HepG2 (cell line): ENCODE measurements around the gene IL3. TPM values are rescaled to one million over a fixed set of nuclear protein-coding genes. Genes with fewer than 3 reads are reported as not detected.

Experiments used
- ATAC-seq: fragments of 200-7000 bp; cut with Tn5 transposase; 3 replicates; pipeline ENCODE4 v1.9.1; 2020; ENCODE audit warnings: mild to moderate bottlenecking, moderate library complexity
- BruUV-seq: library from RNA; stranded (reverse); fragments of 400-500 nt; replicated peaks from 2 replicates; lab custom pipeline; 2021; lab: Mats Ljungman, UMichigan
- CTCF ChIA-PET: fragments of 300-600 bp; formaldehyde crosslinking; extraction: SDS; loops from one replicate; lab custom pipeline; 2021; ENCODE audit warnings: low total read pairs, inconsistent platforms, low intra/inter-chr PET ratio; lab: Yijun Ruan, JAX
- POLR2A ChIA-PET: fragments of 350-600 bp; sonication (Branson Sonifier 250); formaldehyde crosslinking; loops from one replicate; lab custom pipeline; 2020; ENCODE audit warnings: antibody characterized with exemption, inconsistent platforms; lab: Yijun Ruan, JAX
- DNase-seq: peaks from one replicate; pipeline ENCODE4 v3.0.0-alpha.2; 2015; ENCODE audit warnings: low spot score
- FAIRE-seq: peaks from 3 replicates; lab custom pipeline; 2011; peaks lifted over from hg19 to GRCh38; lab: Jason Lieb, UNC
- H2AFZ ChIP-seq: one replicate; pipeline ENCODE4 v1.6.1; 2011; ENCODE audit warnings: low read length, inconsistent platforms
- H3K27ac ChIP-seq: fragments of 300-600 bp; 3 replicates; pipeline ENCODE4 v1.8.0; 2011; ENCODE audit warnings: mixed run types, mild to moderate bottlenecking, mixed read lengths, low read length, inconsistent platforms; ENCODE audit not compliant: insufficient read depth; ENCODE audit errors: extremely low read length
- H3K27me3 ChIP-seq, 2 experiments: fragments of 200-600 bp in 1 of 2; 2 replicates in 1 of 2; 3 replicates in 1 of 2; pipeline versions ENCODE4 v1.6.0 to v1.8.0; 2011; ENCODE audit warnings: low read length in 2 of 2, mild to moderate bottlenecking in 2 of 2, moderate library complexity in 2 of 2, inconsistent platforms in 1 of 2; ENCODE audit not compliant: insufficient read depth in 2 of 2, control insufficient read depth in 1 of 2
- H3K36me3 ChIP-seq, 2 experiments: fragments of 200-600 bp in 1 of 2; replicated peaks in 1 of 2; 2 replicates in 1 of 2; 3 replicates in 1 of 2; pipeline versions ENCODE4 v1.5.1 to v1.8.0; 2011; ENCODE audit warnings: low read length in 2 of 2, inconsistent platforms in 1 of 2; ENCODE audit not compliant: insufficient read depth in 2 of 2, control insufficient read depth in 1 of 2
- H3K4me1 ChIP-seq: 2 replicates; pipeline ENCODE4 v1.5.1; 2012; ENCODE audit warnings: low read length, inconsistent platforms; ENCODE audit not compliant: insufficient read depth
- H3K4me2 ChIP-seq: 2 replicates; pipeline ENCODE4 v1.6.0; 2011; ENCODE audit warnings: low read depth, low read length, inconsistent platforms
- H3K4me3 ChIP-seq, 3 experiments: fragments of 200-600 bp in 1 of 3; sonication (generic), shearing (Covaris generic) in 1 of 3; replicated peaks in 1 of 3; 2 replicates each; pipeline ENCODE4 v1.5.1; 2011 to 2016; ENCODE audit warnings: low read length in 3 of 3, inconsistent platforms in 2 of 3, low read depth in 2 of 3, mild to moderate bottlenecking in 2 of 3, control low read depth in 1 of 3, mixed read lengths in 1 of 3; ENCODE audit not compliant: insufficient read depth in 1 of 3
- H3K79me2 ChIP-seq: one replicate; pipeline ENCODE4 v1.6.1; 2011; ENCODE audit warnings: low read length, inconsistent platforms; ENCODE audit not compliant: insufficient read depth
- H3K9ac ChIP-seq: 2 replicates; pipeline ENCODE4 v1.6.0; 2011; ENCODE audit warnings: mild to moderate bottlenecking, low read depth, low read length, inconsistent platforms; ENCODE audit not compliant: insufficient read depth
- H3K9me3 ChIP-seq: 2 replicates; pipeline ENCODE4 v1.5.1; 2012; ENCODE audit warnings: mild to moderate bottlenecking, low read length
- H4K20me1 ChIP-seq: 2 replicates; pipeline ENCODE4 v1.6.0; 2011; ENCODE audit warnings: inconsistent platforms, mild to moderate bottlenecking, low read length, moderate library complexity; ENCODE audit not compliant: insufficient read depth
- CAMTA2 ChIP-seq: sonication (generic); formaldehyde crosslinking; IDR thresholded peaks from 2 replicates; pipeline ENCODE4 v1.4.0; 2020; ENCODE audit warnings: mild to moderate bottlenecking, missing genetic modification reagents, borderline replicate concordance
- JUND ChIP-seq: sonication (generic); formaldehyde crosslinking; IDR thresholded peaks from 2 replicates; pipeline ENCODE4 v1.8.0; 2022; ENCODE audit warnings: mild to moderate bottlenecking, missing genetic modification reagents
- NR1H2 ChIP-seq: sonication (generic); formaldehyde crosslinking; IDR thresholded peaks from 2 replicates; pipeline ENCODE4 v1.8.1; 2022; ENCODE audit warnings: low read depth, missing genetic modification reagents, borderline replicate concordance
- REPIN1 ChIP-seq: sonication (generic); formaldehyde crosslinking; IDR thresholded peaks from 2 replicates; pipeline ENCODE4 v1.8.0; 2022; ENCODE audit warnings: missing genetic modification reagents, low read depth, mild to moderate bottlenecking, borderline replicate concordance
- TAF1 ChIP-seq: sonication (generic); formaldehyde crosslinking; IDR thresholded peaks from 2 replicates; pipeline ENCODE4 v1.4.0; 2020; ENCODE audit warnings: missing genetic modification reagents
- ZNF296 ChIP-seq: sonication (generic); formaldehyde crosslinking; conservative IDR thresholded peaks from 2 replicates; pipeline ENCODE4 v1.5.0; 2020; ENCODE audit warnings: mild to moderate bottlenecking, missing genetic modification reagents
- ZNF570 ChIP-seq: sonication (generic); formaldehyde crosslinking; IDR thresholded peaks from 2 replicates; pipeline ENCODE4 v1.4.0; 2020; ENCODE audit warnings: mild to moderate bottlenecking, missing genetic modification reagents, borderline replicate concordance
- ZNF737 ChIP-seq: sonication (generic); formaldehyde crosslinking; IDR thresholded peaks from 2 replicates; pipeline ENCODE4 v1.5.0; 2020; ENCODE audit warnings: missing genetic modification reagents, mild to moderate bottlenecking, borderline replicate concordance
- WGBS: methylation state at CpG from one replicate; pipeline ENCODE4 v1.1.6; 2017; ENCODE audit warnings: low lambda C conversion rate; 5-methylcytosine and 5-hydroxymethylcytosine counted together
- in situ Hi-C: cut with HindIII; loops from 2 replicates; pipeline ENCODE4 v1.10.0; 2017; ENCODE audit warnings: low pct_unique_long_range_greater_than_20kb; ENCODE audit not compliant: extremely low pct_ligation_motif_present
- intact Hi-C: fragments of 100-400 bp; cut with micrococcal nuclease; formaldehyde crosslinking; loops from one replicate; pipeline ENCODE4 v1.10.0; 2022; ENCODE audit not compliant: unreplicated experiment
- polyA plus RNA-seq, 8 experiments: library from polyadenylated mRNA; depleted of rRNA in 3 of 8; stranded (reverse) in 7 of 8; unstranded in 1 of 8; fragments of >200 nt; fragmentation: Illumina TruSeq in 4 of 8; extraction: Trizol in 4 of 8; gene quantifications; 2 replicates each; pipeline versions ENCODE4 v1.2.1 to v1.2.3, GENCODE V29; 2011 to 2016; ENCODE audit warnings: low read depth in 4 of 8, missing spikeins in 1 of 8, mixed read lengths in 1 of 8; ENCODE audit not compliant: insufficient read depth in 1 of 8
- total RNA-seq, 5 experiments: library from RNA; depleted of rRNA; stranded (reverse); fragments of >200 nt; fragmentation: Illumina TruSeq; extraction: Trizol; gene quantifications; 2 replicates each; pipeline ENCODE4 v1.2.3, GENCODE V29; 2016; ENCODE audit warnings: low read depth in 1 of 5
- TF ChIP-seq, protein P1 (sequence below): sonication (generic); formaldehyde crosslinking; IDR thresholded peaks from 2 replicates; pipeline ENCODE4 v1.5.0; 2020; ENCODE audit warnings: missing genetic modification reagents
- TF ChIP-seq, protein P2 (sequence below): sonication (generic); formaldehyde crosslinking; IDR thresholded peaks from 2 replicates; pipeline ENCODE4 v1.9.0; 2021; ENCODE audit warnings: mild to moderate bottlenecking, missing genetic modification reagents

Gene IL3
- total and polyA plus RNA-seq, 2 of the 13 experiments (the other 11 are each of a cell fraction or from before 2014, with no cell fraction given) = not detected

GRCh38 chr5:132049093-132049492 is 11.4 kb upstream of the IL3 start:
- H3K4me2 ChIP-seq = no peak overlapping the region
- H3K9me3 ChIP-seq = no peaks in the 10 kb centered on the region
- DNase-seq (no peak), ATAC-seq (no peak), FAIRE-seq (no peak)
- no peak overlapping the region for H3K4me3 ChIP-seq
- H3K27ac ChIP-seq = no peak overlapping the region
- no peaks in the 10 kb centered on the region for H3K79me2 ChIP-seq
- WGBS = 28% methylated on average over 4 of the region's 4 CpGs
- no peaks in the 10 kb centered on the region for H4K20me1 ChIP-seq
- intact Hi-C loops (no loop called here), in situ Hi-C loops (no loop called here)
- H3K9ac ChIP-seq = no peak overlapping the region
- BruUV-seq = no TSS peak
- peaks cover 0 to 25% of the 10 kb centered on the region in 2 experiments; a peak in 3 of 5 replicates for H3K27me3 ChIP-seq
- ChIA-PET POLR2A (no interaction called here), CTCF (no interaction called here)
- H2AFZ ChIP-seq = no peak overlapping the region
- no peaks in the 10 kb centered on the region for H3K4me1 ChIP-seq
- no peaks in the 10 kb centered on the region for H3K36me3 ChIP-seq
- no peak for TF ChIP-seq ZNF737
- TF ChIP-seq, protein P1, sequence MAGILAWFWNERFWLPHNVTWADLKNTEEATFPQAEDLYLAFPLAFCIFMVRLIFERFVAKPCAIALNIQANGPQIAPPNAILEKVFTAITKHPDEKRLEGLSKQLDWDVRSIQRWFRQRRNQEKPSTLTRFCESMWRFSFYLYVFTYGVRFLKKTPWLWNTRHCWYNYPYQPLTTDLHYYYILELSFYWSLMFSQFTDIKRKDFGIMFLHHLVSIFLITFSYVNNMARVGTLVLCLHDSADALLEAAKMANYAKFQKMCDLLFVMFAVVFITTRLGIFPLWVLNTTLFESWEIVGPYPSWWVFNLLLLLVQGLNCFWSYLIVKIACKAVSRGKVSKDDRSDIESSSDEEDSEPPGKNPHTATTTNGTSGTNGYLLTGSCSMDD (CRISPR knock-in tag) = no peak
- TF ChIP-seq REPIN1 (CRISPR knock-in tag) = no peak
- TF ChIP-seq ZNF296 = no peak
- TF ChIP-seq NR1H2 (CRISPR knock-in tag) = no peak
- no peak for TF ChIP-seq TAF1 (CRISPR knock-in tag)
- no peak for TF ChIP-seq JUND (CRISPR knock-in tag)
- TF ChIP-seq CAMTA2 (CRISPR knock-in tag) = no peak
- TF ChIP-seq, protein P2, sequence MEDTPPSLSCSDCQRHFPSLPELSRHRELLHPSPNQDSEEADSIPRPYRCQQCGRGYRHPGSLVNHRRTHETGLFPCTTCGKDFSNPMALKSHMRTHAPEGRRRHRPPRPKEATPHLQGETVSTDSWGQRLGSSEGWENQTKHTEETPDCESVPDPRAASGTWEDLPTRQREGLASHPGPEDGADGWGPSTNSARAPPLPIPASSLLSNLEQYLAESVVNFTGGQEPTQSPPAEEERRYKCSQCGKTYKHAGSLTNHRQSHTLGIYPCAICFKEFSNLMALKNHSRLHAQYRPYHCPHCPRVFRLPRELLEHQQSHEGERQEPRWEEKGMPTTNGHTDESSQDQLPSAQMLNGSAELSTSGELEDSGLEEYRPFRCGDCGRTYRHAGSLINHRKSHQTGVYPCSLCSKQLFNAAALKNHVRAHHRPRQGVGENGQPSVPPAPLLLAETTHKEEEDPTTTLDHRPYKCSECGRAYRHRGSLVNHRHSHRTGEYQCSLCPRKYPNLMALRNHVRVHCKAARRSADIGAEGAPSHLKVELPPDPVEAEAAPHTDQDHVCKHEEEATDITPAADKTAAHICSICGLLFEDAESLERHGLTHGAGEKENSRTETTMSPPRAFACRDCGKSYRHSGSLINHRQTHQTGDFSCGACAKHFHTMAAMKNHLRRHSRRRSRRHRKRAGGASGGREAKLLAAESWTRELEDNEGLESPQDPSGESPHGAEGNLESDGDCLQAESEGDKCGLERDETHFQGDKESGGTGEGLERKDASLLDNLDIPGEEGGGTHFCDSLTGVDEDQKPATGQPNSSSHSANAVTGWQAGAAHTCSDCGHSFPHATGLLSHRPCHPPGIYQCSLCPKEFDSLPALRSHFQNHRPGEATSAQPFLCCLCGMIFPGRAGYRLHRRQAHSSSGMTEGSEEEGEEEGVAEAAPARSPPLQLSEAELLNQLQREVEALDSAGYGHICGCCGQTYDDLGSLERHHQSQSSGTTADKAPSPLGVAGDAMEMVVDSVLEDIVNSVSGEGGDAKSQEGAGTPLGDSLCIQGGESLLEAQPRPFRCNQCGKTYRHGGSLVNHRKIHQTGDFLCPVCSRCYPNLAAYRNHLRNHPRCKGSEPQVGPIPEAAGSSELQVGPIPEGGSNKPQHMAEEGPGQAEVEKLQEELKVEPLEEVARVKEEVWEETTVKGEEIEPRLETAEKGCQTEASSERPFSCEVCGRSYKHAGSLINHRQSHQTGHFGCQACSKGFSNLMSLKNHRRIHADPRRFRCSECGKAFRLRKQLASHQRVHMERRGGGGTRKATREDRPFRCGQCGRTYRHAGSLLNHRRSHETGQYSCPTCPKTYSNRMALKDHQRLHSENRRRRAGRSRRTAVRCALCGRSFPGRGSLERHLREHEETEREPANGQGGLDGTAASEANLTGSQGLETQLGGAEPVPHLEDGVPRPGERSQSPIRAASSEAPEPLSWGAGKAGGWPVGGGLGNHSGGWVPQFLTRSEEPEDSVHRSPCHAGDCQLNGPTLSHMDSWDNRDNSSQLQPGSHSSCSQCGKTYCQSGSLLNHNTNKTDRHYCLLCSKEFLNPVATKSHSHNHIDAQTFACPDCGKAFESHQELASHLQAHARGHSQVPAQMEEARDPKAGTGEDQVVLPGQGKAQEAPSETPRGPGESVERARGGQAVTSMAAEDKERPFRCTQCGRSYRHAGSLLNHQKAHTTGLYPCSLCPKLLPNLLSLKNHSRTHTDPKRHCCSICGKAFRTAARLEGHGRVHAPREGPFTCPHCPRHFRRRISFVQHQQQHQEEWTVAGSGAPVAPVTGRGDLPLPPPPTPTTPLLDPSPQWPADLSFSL (CRISPR knock-in tag) = no peak
- TF ChIP-seq ZNF570 (CRISPR knock-in tag) = no peak
